Fibroblast of skin of back (primary cell): ENCODE data around the gene CXXC1.
A peak's percentile ranks its signal among the peaks of the same experiment; 100 is the strongest.
"Not testable (repeated sequence)": the region's sequence is repeated elsewhere in the genome, so short reads cannot be mapped to it uniquely, and the experiment has no call there.

ENCODE experiments used
- DNase-seq: peaks from one replicate; pipeline ENCODE4 v3.0.0-alpha.2; 2013

Gene CXXC1

DNA sequence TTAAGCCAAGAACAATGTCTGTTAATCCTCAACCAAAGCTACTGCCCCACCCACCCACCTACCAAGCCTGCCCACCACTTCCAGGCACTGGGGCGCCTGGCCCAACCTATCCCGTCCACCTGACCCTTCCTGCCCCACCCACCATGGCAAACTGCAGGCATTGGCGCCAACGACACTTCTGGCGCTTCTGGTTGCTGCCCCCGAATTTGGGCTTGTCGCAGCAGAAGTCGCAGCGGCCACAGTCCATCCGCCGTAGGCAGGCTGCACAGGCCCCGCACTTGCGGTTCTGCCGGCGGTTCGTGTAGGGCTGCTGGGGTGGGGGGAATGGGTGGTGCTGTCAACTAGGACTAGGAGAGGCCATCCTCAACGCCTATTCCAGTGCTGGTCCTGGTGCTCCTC is 13.4 kb downstream of the CXXC1 start:
- no peak for DNase-seq

DNA sequence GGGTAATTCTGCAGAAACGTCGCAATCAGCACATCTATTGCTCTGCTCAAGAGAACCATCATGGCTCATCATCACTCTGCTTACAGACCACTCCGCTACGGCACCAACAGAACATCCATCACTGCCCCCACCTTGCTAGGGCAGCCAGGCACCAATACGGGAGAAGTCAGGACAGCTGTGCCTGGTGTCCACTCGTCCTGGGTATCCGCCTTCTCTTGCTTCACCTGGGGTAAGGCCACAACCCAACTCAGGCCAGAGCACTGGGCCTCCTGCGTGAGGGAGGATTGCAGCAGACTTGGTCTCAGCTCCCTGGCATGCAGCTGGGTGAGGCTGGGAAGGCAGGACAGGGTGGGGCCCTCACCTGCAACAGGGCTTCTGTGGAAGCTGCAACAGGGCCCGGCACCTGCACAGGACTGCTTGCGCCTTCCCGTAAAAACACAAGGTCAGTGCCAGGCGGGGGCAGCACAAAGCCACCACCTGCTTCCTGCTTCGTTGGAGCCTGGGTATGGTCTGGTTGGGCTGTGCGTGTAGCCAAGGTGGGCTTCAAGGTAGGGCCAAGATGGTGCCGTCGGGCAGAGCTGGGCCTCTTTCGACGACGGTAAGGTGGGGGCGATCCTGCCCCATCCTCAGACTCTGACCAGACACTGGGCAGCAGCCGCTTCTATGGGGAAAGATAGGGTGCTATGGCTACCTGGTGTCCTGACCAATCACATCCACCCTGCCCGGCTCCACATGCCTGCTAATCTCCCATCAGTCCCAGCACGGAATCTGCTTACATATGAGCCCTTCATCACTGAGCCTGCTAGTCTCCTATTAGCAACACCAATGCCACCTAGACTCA is 14.1 kb downstream of the CXXC1 start:
- no peak for DNase-seq

DNA sequence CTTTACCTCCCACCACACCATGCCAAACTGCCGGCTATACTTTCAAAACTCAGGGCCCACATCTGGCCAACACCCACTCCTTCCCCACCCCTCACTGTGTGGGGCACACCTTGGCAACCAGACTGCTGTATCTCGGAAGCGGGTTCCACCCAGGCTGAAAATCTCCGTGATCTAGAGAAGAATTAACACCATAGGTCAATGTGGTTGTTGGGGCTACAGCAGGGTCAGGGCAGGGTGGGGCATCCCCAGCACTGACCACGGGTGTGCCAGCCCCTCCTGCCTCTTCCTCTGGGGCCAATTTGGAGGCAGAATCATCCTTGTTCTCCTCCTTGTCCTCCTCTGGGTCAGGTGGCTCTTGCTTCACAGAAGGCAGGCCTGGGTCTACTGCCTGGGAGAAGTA is 14.9 kb downstream of the CXXC1 start:
- no peak for DNase-seq

DNA sequence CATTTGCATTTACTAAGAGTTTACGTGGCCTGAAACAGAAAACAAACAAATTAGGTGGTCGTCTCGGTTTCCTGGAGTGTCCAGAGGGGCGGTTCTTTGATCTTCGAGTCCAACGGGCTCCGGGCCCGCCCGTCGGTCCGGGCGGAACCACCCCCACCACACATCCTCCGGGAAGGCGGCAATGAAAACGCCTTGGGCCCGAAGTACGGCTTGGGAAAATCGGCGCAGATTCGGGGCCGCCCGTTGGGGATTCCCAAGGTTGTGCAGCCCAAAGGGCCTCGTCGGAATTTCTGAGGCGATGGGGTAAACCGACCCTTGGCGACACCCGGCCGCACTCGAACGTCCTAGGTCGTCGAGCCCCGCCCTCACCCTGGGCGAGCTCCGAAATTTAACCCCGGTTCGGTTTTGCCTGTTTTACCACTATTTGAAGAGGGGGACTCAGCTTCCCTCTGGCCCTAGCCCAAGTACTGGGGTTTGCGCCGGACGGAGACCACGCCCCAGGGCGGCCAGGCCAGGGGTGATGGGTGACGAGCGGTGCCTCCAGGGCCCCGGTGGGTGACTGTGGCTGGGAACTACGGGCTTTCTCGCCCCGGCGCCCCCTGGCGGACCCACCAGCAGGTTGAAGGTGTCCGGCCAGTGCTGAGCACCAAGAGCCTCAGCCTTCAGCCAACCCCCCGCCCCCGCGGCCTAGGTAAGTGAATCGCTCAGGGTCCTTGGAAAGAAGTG is 19.3 kb downstream of the CXXC1 start:
- peak; percentile 59 for DNase-seq

DNA sequence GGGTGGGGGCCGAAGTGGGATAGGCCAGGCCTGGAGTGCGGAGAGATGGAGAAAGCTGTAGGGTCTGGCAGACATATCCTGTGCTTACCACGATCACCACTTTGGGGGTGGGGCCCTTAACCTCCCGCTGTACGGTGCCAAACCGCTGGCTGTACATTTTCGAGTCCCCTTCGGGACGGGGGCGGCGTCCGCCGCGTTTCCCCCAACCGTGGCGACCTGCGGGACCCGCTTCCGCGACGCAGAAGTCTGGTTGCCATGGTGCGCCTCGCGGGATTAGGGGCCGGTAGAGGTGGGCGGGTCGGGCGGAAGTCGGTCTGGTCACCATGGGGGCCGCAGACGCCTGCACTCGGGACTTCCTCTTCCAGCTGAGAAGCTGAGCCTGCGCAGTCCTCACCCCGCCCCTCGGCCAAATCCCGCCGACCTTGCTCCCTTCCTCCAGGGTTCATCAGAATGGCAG is 21.2 kb downstream of the CXXC1 start, which contains the start of gene CFAP53:
Gene CFAP53 (minus strand): TSS at position 248 of the 457 bp plus-strand sequence. CDS start 91 bp downstream, at position 157.
- DNase-seq: peak; percentile 88

- no peak for DNase-seq
Observed at GRCh38 chr18:50262977-50263376, 24.5 kb downstream of the CXXC1 start.

- DNase-seq: no peak
Observed at GRCh38 chr18:50250935-50251334, 36.6 kb downstream of the CXXC1 start.

- DNase-seq: no peak
Observed at GRCh38 chr18:50249576-50249975, 37.9 kb downstream of the CXXC1 start.

GRCh38 chr18:50247561-50247960 is 39.9 kb downstream of the CXXC1 start:
- no peak for DNase-seq

DNA sequence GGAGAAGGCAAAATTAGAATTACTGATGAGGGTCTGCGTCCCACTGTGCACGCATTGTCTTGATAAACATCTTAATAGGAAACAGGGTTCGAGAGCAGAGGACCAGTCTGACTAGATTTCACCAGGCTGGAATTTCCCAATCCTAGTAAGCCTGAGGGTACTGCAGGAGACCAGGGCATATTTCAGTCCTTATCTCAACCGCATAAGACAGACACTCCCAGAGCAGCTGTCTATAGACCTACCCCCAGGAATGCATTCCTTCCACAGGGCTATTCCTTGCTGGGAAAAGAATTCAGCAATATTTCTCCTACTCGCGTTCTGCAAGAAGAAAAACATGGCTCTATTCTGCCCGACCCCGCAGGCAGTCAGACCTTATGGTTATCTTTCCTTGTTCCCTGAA is 45.7 kb downstream of the CXXC1 start:
- not testable (repeated sequence) for DNase-seq

DNA sequence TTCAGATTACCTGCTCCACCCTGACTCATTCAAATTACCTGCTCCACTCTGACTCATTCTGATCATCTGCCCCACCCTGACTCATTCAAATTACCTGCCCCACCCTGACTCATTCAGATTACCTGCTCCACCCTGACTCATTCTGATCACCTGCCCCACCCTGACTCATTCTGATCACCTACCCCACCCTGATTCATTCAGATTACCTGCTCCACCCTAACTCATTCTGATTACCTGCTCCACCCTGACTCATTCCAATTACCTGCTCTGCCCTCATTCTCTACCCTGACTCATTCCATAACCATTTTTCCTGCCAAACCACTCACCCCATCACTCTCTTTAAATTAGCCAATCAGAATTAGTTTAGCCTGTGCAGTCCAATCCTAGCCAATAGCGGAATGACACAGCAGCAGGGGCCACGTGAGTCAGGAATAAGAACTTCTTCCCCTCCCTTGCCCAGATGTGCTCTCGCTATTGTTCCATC is 47.4 kb downstream of the CXXC1 start:
- no peak for DNase-seq

DNA sequence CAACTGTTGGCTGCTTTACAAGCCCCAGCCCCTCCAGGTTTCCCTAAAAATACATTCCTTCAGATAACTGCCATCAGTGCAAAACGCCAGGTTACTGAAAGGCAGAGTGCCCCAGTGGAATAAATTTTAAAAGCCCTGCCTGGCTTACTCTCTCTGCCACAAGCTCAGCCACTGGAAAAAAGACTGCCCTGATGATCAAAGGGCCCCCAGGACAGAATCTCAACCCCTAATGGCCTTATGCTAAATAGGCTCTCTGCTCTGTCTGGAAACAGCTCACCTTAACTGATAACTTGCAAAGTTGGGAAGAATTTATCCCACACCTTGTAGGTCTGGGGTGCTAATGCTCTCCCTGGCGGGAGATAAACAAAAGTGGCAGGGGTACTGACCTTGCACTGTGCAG is 55.1 kb downstream of the CXXC1 start:
- no peak for DNase-seq
